Activated gamma-delta T cell treated with Interleukin-2 at 50 U/mL for 16 hours (primary cell): ENCODE measurements around the gene COQ3.
"Not testable (repeated sequence)": the region's sequence is repeated elsewhere in the genome, so short reads cannot be mapped to it uniquely, and the experiment has no call there.

Experiments
- DNase-seq: peaks from one replicate; pipeline ENCODE4 v3.0.0-alpha.2; 2020

Gene COQ3

GRCh38 chr6:99378636-99379035 is 15.4 kb downstream of the COQ3 start:
- no peak for DNase-seq

- no peak for DNase-seq
These were observed 24.5 kb downstream of the COQ3 start for GRCh38 chr6:99369533-99369932.

- no peak for DNase-seq
These were observed 27.1 kb downstream of the COQ3 start for GRCh38 chr6:99366852-99367251.

GRCh38 chr6:99364026-99364425 is 30.0 kb downstream of the COQ3 start:
- no peak for DNase-seq

GRCh38 chr6:99362678-99363268 is 31.2 kb downstream of the COQ3 start:
- DNase-seq: no peak

- DNase-seq: no peak
These were observed 34.2 kb downstream of the COQ3 start for GRCh38 chr6:99359800-99360199.

GRCh38 chr6:99356641-99357040 is 37.4 kb downstream of the COQ3 start:
- DNase-seq: no peak

- no peak for DNase-seq
These were observed 39.0 kb downstream of the COQ3 start for GRCh38 chr6:99354983-99355382.

GRCh38 chr6:99353126-99353525 is 40.9 kb downstream of the COQ3 start:
- no peak for DNase-seq

- DNase-seq: no peak
These were observed 43.4 kb downstream of the COQ3 start for GRCh38 chr6:99350573-99350972.

GRCh38 chr6:99349171-99350141 is 44.5 kb downstream of the COQ3 start, which contains the start of gene FAXC:
Gene FAXC (minus strand): TSS chr6:99349674. CDS start chr6:99349372, 302 bp downstream.
- DNase-seq: no peak

- DNase-seq: no peak
These were observed 45.5 kb downstream of the COQ3 start for GRCh38 chr6:99348288-99349170.

GRCh38 chr6:99347804-99348203 is 46.2 kb downstream of the COQ3 start:
- no peak for DNase-seq

GRCh38 chr6:99346595-99346994 is 47.4 kb downstream of the COQ3 start:
- no peak for DNase-seq

- no peak for DNase-seq
These were observed 48.8 kb downstream of the COQ3 start for GRCh38 chr6:99345164-99345563.

- DNase-seq: no peak
These were observed 49.7 kb downstream of the COQ3 start for GRCh38 chr6:99344289-99344688.

GRCh38 chr6:99341862-99342455 is 52.0 kb downstream of the COQ3 start:
- DNase-seq: no peak

GRCh38 chr6:99338188-99338587 is 55.8 kb downstream of the COQ3 start:
- no peak for DNase-seq

- not testable (repeated sequence) for DNase-seq
These were observed 58.7 kb downstream of the COQ3 start for GRCh38 chr6:99335298-99335697.

GRCh38 chr6:99334526-99335127 is 59.4 kb downstream of the COQ3 start:
- no peak for DNase-seq

GRCh38 chr6:99333068-99333467 is 60.9 kb downstream of the COQ3 start:
- DNase-seq: no peak

- no peak for DNase-seq
These were observed 62.5 kb downstream of the COQ3 start for GRCh38 chr6:99331531-99331930.
